HepG2 (cell line): ENCODE measurements around the gene ADM. TPM values are rescaled to one million over a fixed set of nuclear protein-coding genes. Genes with fewer than 3 reads are reported as not detected.
A peak's percentile ranks its signal among the peaks of the same experiment; 100 is the strongest.

Experiments
- DNMT3B ChIP-seq: conservative IDR thresholded peaks from 2 replicates; pipeline ENCODE4 v1.6.1; 2016; ENCODE audit warnings: missing biosample characterization, control low read depth
- ELF1 ChIP-seq: sonication (generic); formaldehyde crosslinking; IDR thresholded peaks from 2 replicates; pipeline ENCODE4 v1.4.0; 2020; ENCODE audit warnings: missing genetic modification reagents
- ETV5 ChIP-seq: IDR thresholded peaks from 2 replicates; pipeline ENCODE4 v1.6.1; 2018; ENCODE audit warnings: missing biosample characterization, missing genetic modification reagents, inconsistent platforms, borderline replicate concordance
- FOXO4 ChIP-seq: sonication (generic); formaldehyde crosslinking; conservative IDR thresholded peaks from 2 replicates; pipeline ENCODE4 v1.8.1; 2023; ENCODE audit warnings: missing genetic modification reagents
- HOXA9 ChIP-seq: sonication (generic); formaldehyde crosslinking; IDR thresholded peaks from 2 replicates; pipeline ENCODE4 v1.8.1; 2022; ENCODE audit warnings: missing genetic modification reagents, mild to moderate bottlenecking, moderate library complexity, borderline replicate concordance
- JUN ChIP-seq: sonication (generic); formaldehyde crosslinking; IDR thresholded peaks from 2 replicates; pipeline ENCODE4 v1.4.0; 2020; ENCODE audit warnings: mild to moderate bottlenecking, missing genetic modification reagents
- JUNB ChIP-seq: sonication (generic); formaldehyde crosslinking; IDR thresholded peaks from 2 replicates; pipeline ENCODE4 v1.8.0; 2022; ENCODE audit warnings: missing genetic modification reagents, mild to moderate bottlenecking, borderline replicate concordance
- KLF13 ChIP-seq: sonication (generic); formaldehyde crosslinking; IDR thresholded peaks from 2 replicates; pipeline ENCODE4 v1.4.0; 2020; ENCODE audit warnings: mild to moderate bottlenecking, missing genetic modification reagents
- MEIS2 ChIP-seq: sonication (generic); formaldehyde crosslinking; IDR thresholded peaks from 2 replicates; pipeline ENCODE4 v1.9.0; 2021; ENCODE audit warnings: mild to moderate bottlenecking, missing genetic modification reagents
- MYNN ChIP-seq: sonication (generic); formaldehyde crosslinking; IDR thresholded peaks from 2 replicates; pipeline ENCODE4 v1.4.0; 2020; ENCODE audit warnings: mild to moderate bottlenecking, low read depth, missing genetic modification reagents
- NCOA2 ChIP-seq: sonication (generic); formaldehyde crosslinking; IDR thresholded peaks from 2 replicates; pipeline ENCODE4 v1.8.0; 2022; ENCODE audit warnings: inconsistent platforms
- NCOA5 ChIP-seq: sonication (generic); formaldehyde crosslinking; IDR thresholded peaks from 2 replicates; pipeline ENCODE4 v1.4.0; 2020; ENCODE audit warnings: missing genetic modification reagents
- NPAS2 ChIP-seq: sonication (generic); formaldehyde crosslinking; IDR thresholded peaks from 2 replicates; pipeline ENCODE4 v1.8.0; 2022; ENCODE audit warnings: mild to moderate bottlenecking, missing genetic modification reagents, borderline replicate concordance
- PCBP1 ChIP-seq: fragments of 200-400 bp; formaldehyde crosslinking; IDR thresholded peaks from 2 replicates; pipeline ENCODE4 v1.6.1; 2017; ENCODE audit warnings: mild to moderate bottlenecking, low read depth, low read length, borderline replicate concordance
- POLR2G ChIP-seq: fragments of 200-400 bp; formaldehyde crosslinking; IDR thresholded peaks from 2 replicates; pipeline ENCODE4 v1.6.1; 2018; ENCODE audit warnings: mild to moderate bottlenecking, low read depth, low read length, moderate library complexity
- SNAPC2 ChIP-seq: sonication (generic); formaldehyde crosslinking; IDR thresholded peaks from 2 replicates; pipeline ENCODE4 v1.8.1; 2022; ENCODE audit warnings: mild to moderate bottlenecking, missing genetic modification reagents
- SRSF9 ChIP-seq: fragments of 200-400 bp; formaldehyde crosslinking; IDR thresholded peaks from 2 replicates; pipeline ENCODE4 v1.6.1; 2018; ENCODE audit warnings: borderline replicate concordance, mild to moderate bottlenecking, low read depth, low read length; ENCODE audit not compliant: insufficient read depth, poor library complexity, severe bottlenecking
- TFDP1 ChIP-seq: IDR thresholded peaks from 2 replicates; pipeline ENCODE4 v1.6.1; 2016; ENCODE audit warnings: missing compliant biosample characterization, missing genetic modification reagents, borderline replicate concordance
- ZBTB43 ChIP-seq: sonication (generic); formaldehyde crosslinking; conservative IDR thresholded peaks from 2 replicates; pipeline ENCODE4 v1.4.0; 2020; ENCODE audit warnings: missing genetic modification reagents
- ZNF101 ChIP-seq: sonication (generic); formaldehyde crosslinking; IDR thresholded peaks from 2 replicates; pipeline ENCODE4 v1.4.0; 2020; ENCODE audit warnings: mild to moderate bottlenecking, low read depth, missing genetic modification reagents, borderline replicate concordance
- ZNF143 ChIP-seq: sonication (generic); formaldehyde crosslinking; IDR thresholded peaks from 2 replicates; pipeline ENCODE4 v1.4.0; 2020; ENCODE audit warnings: missing genetic modification reagents
- ZNF460 ChIP-seq: sonication (generic); formaldehyde crosslinking; IDR thresholded peaks from 2 replicates; pipeline ENCODE4 v1.5.1; 2020; ENCODE audit warnings: missing genetic modification reagents, mild to moderate bottlenecking, borderline replicate concordance
- ZNF775 ChIP-seq: sonication (generic); formaldehyde crosslinking; IDR thresholded peaks from 2 replicates; pipeline ENCODE4 v1.4.0; 2020; ENCODE audit warnings: missing genetic modification reagents, mild to moderate bottlenecking, moderate library complexity, borderline replicate concordance
- polyA plus RNA-seq, 8 experiments: library from polyadenylated mRNA; depleted of rRNA in 3 of 8; stranded (reverse) in 7 of 8; unstranded in 1 of 8; fragments of >200 nt; fragmentation: Illumina TruSeq in 4 of 8; extraction: Trizol in 4 of 8; gene quantifications; 2 replicates each; pipeline versions ENCODE4 v1.2.1 to v1.2.3, GENCODE V29; 2011 to 2016; ENCODE audit warnings: low read depth in 4 of 8, missing spikeins in 1 of 8, mixed read lengths in 1 of 8; ENCODE audit not compliant: insufficient read depth in 1 of 8
- total RNA-seq, 5 experiments: library from RNA; depleted of rRNA; stranded (reverse); fragments of >200 nt; fragmentation: Illumina TruSeq; extraction: Trizol; gene quantifications; 2 replicates each; pipeline ENCODE4 v1.2.3, GENCODE V29; 2016; ENCODE audit warnings: low read depth in 1 of 5

ADM gene
- total and polyA plus RNA-seq, 2 of the 13 experiments (the other 11 are each of a cell fraction or from before 2014, with no cell fraction given) = 10.7 to 26.1 TPM

DNA sequence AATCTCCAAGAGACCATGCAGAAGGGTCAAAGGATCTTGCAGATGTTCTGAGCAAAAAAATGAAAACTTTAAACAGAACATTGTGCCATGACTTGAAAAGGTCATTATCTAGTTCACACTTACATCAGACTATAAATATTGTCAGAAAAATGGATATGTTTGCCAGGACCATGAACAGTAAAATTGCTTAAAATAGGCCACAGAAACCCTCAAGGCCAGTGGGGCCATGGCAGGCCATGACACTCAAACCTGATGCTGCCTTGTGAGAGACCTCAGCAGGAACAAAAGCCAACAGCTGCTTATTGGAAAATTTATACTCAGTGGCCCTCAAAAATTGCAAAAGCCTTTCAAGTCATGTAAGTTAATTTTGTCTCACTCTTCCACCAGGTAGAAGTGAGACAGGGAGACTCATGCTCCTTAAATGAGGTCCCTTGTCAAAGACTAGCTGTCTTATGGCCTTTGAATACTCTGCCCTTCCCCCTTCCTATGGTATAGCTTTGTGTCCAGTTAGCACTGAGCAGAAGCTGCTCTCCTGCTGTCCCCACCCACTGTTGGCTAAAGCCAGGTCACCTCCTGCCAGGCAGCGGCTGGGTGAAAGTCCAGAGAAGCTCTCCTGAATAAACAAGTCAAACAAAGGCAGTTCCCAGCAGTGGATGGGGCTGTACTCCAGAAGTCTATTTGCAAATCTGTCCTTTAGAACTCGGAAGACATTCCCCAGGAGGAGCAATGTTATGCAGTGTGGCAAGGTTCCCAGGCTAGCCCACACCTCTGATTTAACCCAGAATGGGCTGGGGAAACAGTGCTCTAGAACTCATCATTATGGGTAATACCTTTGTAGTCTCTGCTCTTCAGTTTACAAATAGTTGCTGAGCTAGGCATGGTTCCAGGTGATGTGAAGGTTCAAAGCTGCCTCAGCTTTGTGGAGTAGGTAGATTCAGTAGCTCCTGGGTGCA, 21.4 kb downstream of the ADM start (continued):
- TF ChIP-seq ZNF101 (no peak), ZNF775 (CRISPR knock-in tag) (no peak), MYNN (CRISPR knock-in tag) (no peak), POLR2G (peak; percentile 56; the same call in 1 of the 2 replicates), NCOA5 (CRISPR knock-in tag) (no peak), NCOA2 (CRISPR knock-in tag) (peak; percentile 98), JUNB (no peak), SRSF9 (no peak), FOXO4 (no peak), MEIS2 (CRISPR knock-in tag) (peak; percentile 82; the same call in 1 of the 2 replicates), JUN (CRISPR knock-in tag) (peak; percentile 46), PCBP1 (no peak), TFDP1 (CRISPR knock-in tag) (peak; percentile 25; the same call in 1 of the 2 replicates), KLF13 (CRISPR knock-in tag) (no peak), ZNF143 (peak; percentile 57), DNMT3B (CRISPR knock-in tag) (no peak), SNAPC2 (no peak; the same call in 1 of the 2 replicates), ZBTB43 (peak; percentile 87), ETV5 (CRISPR knock-in tag) (peak; percentile 81), ZNF460 (CRISPR knock-in tag) (peak; percentile 32; the same call in 1 of the 2 replicates), HOXA9 (CRISPR knock-in tag) (no peak), NPAS2 (CRISPR knock-in tag) (no peak), ELF1 (peak; percentile 63)
